A549 (cell line): ENCODE data around the gene NOC4L. TPM values are rescaled to one million over a fixed set of nuclear protein-coding genes. Genes with fewer than 3 reads are reported as not detected.

Source experiments
- ATAC-seq, 2 experiments: fragments of 200-7000 bp in 1 of 2; fragments of >200 bp in 1 of 2; cut with Nextera tagmentation in 1 of 2; cut with Tn5 transposase in 1 of 2; 3 replicates each; pipeline versions ENCODE4 v1.8.0 to v1.9.1; 2018 to 2020; ENCODE audit warnings: mild to moderate bottlenecking in 1 of 2, moderate library complexity in 1 of 2
- CTCF ChIA-PET: fragments of 300-600 bp; sonication (Branson Sonifier 250); formaldehyde crosslinking; extraction: SDS; loops from one replicate; lab custom pipeline; 2021; ENCODE audit warnings: antibody characterized with exemption, inconsistent platforms; lab: Yijun Ruan, JAX
- POLR2A ChIA-PET: fragments of 350-600 bp; formaldehyde crosslinking; extraction: SDS; loops from one replicate; lab custom pipeline; 2021; ENCODE audit warnings: antibody characterized with exemption, inconsistent platforms; lab: Yijun Ruan, JAX
- DNase-seq, 2 experiments: peaks; one replicate each; pipeline versions ENCODE4 v3.0.0 to v3.0.0-alpha.2; 2011 to 2016; ENCODE audit warnings: low read depth in 1 of 2, low spot score in 1 of 2
- FAIRE-seq: peaks from 2 replicates; lab custom pipeline; 2011; peaks lifted over from hg19 to GRCh38; lab: Jason Lieb, UNC
- H3K27ac ChIP-seq, 2 experiments: fragments of >200 bp; sonication (Bioruptor Twin); formaldehyde crosslinking; 3 replicates each; pipeline ENCODE4 v1.5.1; 2016 to 2017
- H3K4me1 ChIP-seq: fragments of >200 bp; sonication (Bioruptor Twin); formaldehyde crosslinking; 3 replicates; pipeline ENCODE4 v1.6.1; 2016
- H3K4me2 ChIP-seq: fragments of >200 bp; sonication (Bioruptor Twin); formaldehyde crosslinking; 3 replicates; pipeline ENCODE4 v1.6.1; 2016
- H3K4me3 ChIP-seq: fragments of >200 bp; sonication (Bioruptor Twin); formaldehyde crosslinking; 3 replicates; pipeline ENCODE4 v1.5.1; 2016
- H3K9me3 ChIP-seq: fragments of >200 bp; sonication (Bioruptor Twin); formaldehyde crosslinking; 3 replicates; pipeline ENCODE4 v1.6.1; 2016
- CBX2 ChIP-seq: fragments of 200-600 bp; sonication (generic); IDR thresholded peaks from 2 replicates; pipeline ENCODE4 v1.6.1; 2016; ENCODE audit warnings: low read depth, mild to moderate bottlenecking, borderline replicate concordance
- CHD2 ChIP-seq: fragments of 150-350 bp; IDR thresholded peaks from 2 replicates; pipeline ENCODE4 v1.6.1; 2014; ENCODE audit warnings: low read length; ENCODE audit not compliant: partially characterized antibody
- CHD4 ChIP-seq: fragments of 200-600 bp; sonication (generic); IDR thresholded peaks from 2 replicates; pipeline ENCODE4 v1.6.1; 2016; ENCODE audit warnings: antibody characterized with exemption, mild to moderate bottlenecking, borderline replicate concordance
- FOSB ChIP-seq: fragments of 250-450 bp; sonication (Bioruptor Pico); IDR thresholded peaks from 2 replicates; pipeline ENCODE4 v1.5.0; 2020; ENCODE audit warnings: mild to moderate bottlenecking, moderate library complexity
- HOXA7 ChIP-seq: fragments of 250-450 bp; sonication (Bioruptor Pico); IDR thresholded peaks from 2 replicates; pipeline ENCODE4 v1.5.0; 2020; ENCODE audit warnings: mild to moderate bottlenecking, moderate library complexity
- HOXB5 ChIP-seq: fragments of 250-450 bp; sonication (Bioruptor Pico); IDR thresholded peaks from 2 replicates; pipeline ENCODE4 v1.5.0; 2020; ENCODE audit warnings: mild to moderate bottlenecking, moderate library complexity
- JUN ChIP-seq, 2 experiments: fragments of >200 bp; sonication (Bioruptor Twin); formaldehyde crosslinking; IDR thresholded peaks; 2 replicates in 1 of 2; 3 replicates in 1 of 2; pipeline ENCODE4 v1.6.1; 2016 to 2017
- MAFK ChIP-seq: fragments of 450-650 bp; IDR thresholded peaks from 2 replicates; pipeline ENCODE4 v1.6.1; 2014; ENCODE audit not compliant: partially characterized antibody
- PHF8 ChIP-seq: fragments of 200-600 bp; sonication (generic); IDR thresholded peaks from 2 replicates; pipeline ENCODE4 v1.6.1; 2016; ENCODE audit warnings: low read depth, mild to moderate bottlenecking, antibody characterized with exemption, moderate library complexity, borderline replicate concordance
- POLR2AphosphoS2 ChIP-seq: conservative IDR thresholded peaks from 2 replicates; pipeline ENCODE4 v1.6.1; 2012; ENCODE audit warnings: low read length, improper control_type of control experiment, inconsistent platforms
- SREBF2 ChIP-seq: fragments of 450-650 bp; IDR thresholded peaks from 2 replicates; pipeline ENCODE4 v1.6.1; 2014; ENCODE audit warnings: mild to moderate bottlenecking, moderate library complexity
- TP53 ChIP-seq: fragments of 250-450 bp; sonication (Bioruptor Pico); IDR thresholded peaks from 2 replicates; pipeline ENCODE4 v1.5.0; 2021; ENCODE audit warnings: mild to moderate bottlenecking, moderate library complexity
- ZFP36 ChIP-seq: fragments of 450-650 bp; IDR thresholded peaks from 2 replicates; pipeline ENCODE4 v1.6.1; 2014; ENCODE audit warnings: borderline replicate concordance; ENCODE audit not compliant: partially characterized antibody
- WGBS: methylation state at CpG from one replicate; pipeline ENCODE4 v1.1.6; 2017; ENCODE audit errors: missing lambda C conversion rate; 5-methylcytosine and 5-hydroxymethylcytosine counted together
- polyA plus RNA-seq, 4 experiments: library from polyadenylated mRNA; depleted of rRNA in 3 of 4; stranded (reverse); fragments of >200 nt; fragmentation: RNase III in 1 of 4; extraction: RNeasy Plus Mini Kit Qiagen cat#74134 plus additional on column Dnase treatment in 1 of 4; gene quantifications; 2 replicates in 3 of 4; 3 replicates in 1 of 4; pipeline ENCODE4 v1.2.3, GENCODE V29; 2011 to 2017
- TF ChIP-seq, protein P1 (sequence below): fragments of 450-650 bp; IDR thresholded peaks from 2 replicates; pipeline ENCODE4 v1.6.1; 2014; ENCODE audit warnings: antibody characterized with exemption
- TF ChIP-seq, protein P2 (sequence below): IDR thresholded peaks from 2 replicates; pipeline ENCODE4 v1.6.1; 2012
- TF ChIP-seq, protein P3 (sequence below): fragments of >200 bp; sonication (Bioruptor Twin); formaldehyde crosslinking; IDR thresholded peaks from 2 replicates; pipeline ENCODE4 v1.6.1; 2016
- TF ChIP-seq, protein P4 (sequence below): fragments of 250-450 bp; sonication (Bioruptor Pico); IDR thresholded peaks from 2 replicates; pipeline ENCODE4 v1.5.0; 2020; ENCODE audit warnings: low read depth, mild to moderate bottlenecking, moderate library complexity
- TF ChIP-seq, protein P5 (sequence below): fragments of 150-350 bp; IDR thresholded peaks from 2 replicates; pipeline ENCODE4 v1.6.1; 2014; ENCODE audit warnings: low read depth, mild to moderate bottlenecking, low read length
- TF ChIP-seq, protein P6 (sequence below): IDR thresholded peaks from 2 replicates; pipeline ENCODE4 v1.6.1; 2012

The NOC4L gene
- polyA plus RNA-seq, 2 of the 4 experiments (the other 2 are of a cell fraction), result 12.1 to 34.1 TPM

DNA sequence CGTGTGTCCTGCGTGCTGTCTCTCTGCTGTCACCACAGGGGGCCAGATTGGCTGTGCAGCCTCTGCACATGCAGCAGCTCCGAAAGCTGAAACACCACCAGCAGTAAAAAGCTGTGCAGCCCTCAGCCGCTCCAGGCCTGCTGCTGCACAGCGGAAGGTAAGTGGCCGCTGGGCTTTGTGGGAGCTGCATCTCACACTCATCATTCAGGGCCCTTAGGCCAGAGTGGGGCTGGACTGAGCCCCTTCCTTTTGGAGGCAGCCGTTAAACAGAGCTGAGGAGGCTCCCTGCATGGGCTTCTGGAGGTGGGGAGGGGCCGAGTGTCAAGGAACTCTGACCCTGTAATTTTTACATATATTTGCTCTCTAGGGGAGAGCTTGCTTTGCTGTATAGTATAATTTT lies 17.2 kb upstream of the NOC4L start:
- TF ChIP-seq, protein P1, sequence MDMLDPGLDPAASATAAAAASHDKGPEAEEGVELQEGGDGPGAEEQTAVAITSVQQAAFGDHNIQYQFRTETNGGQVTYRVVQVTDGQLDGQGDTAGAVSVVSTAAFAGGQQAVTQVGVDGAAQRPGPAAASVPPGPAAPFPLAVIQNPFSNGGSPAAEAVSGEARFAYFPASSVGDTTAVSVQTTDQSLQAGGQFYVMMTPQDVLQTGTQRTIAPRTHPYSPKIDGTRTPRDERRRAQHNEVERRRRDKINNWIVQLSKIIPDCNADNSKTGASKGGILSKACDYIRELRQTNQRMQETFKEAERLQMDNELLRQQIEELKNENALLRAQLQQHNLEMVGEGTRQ, result no peak
- WGBS, result 96% methylated on average over 8 of the region's 8 CpGs
- ChIA-PET POLR2A (no interaction called here), CTCF (interaction anchor here (2.4 kb wide), 1 partner anchor 287 kb away, joined by 11 read pairs; no protein-coding TSS in a partner anchor)
- no peak for DNase-seq
- FAIRE-seq, result no peak
- H3K4me1 ChIP-seq, result no peaks in the 10 kb centered on the region
- H3K27ac ChIP-seq, result no peak overlapping the region
- H3K9me3 ChIP-seq, result peaks cover 4% of the 10 kb centered on the region; the same call in 1 of the 3 replicates
- H3K4me2 ChIP-seq, result no peak overlapping the region
- no peak for ATAC-seq
- no peak overlapping the region for H3K4me3 ChIP-seq

DNA sequence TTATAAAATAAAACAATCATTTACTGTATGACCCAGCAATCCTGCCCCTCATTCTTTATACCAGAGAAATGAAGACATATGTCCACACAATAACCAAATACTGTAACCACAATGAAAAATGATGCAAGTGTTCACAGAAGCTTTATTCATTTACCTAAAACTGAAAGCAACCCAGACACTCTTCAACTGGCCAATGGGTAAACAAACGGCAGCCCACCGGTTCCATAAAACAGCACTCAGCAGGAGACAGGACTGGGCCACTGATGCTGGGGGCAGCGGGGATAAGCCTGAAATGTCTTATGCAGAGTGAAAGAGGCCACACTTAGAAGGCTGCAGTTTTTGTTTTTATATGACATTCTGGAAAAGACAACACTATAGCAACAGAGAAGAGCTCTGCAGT lies 15.2 kb upstream of the NOC4L start:
- no peak overlapping the region for H3K4me3 ChIP-seq
- POLR2A ChIA-PET, result no interaction called here
- H3K4me2 ChIP-seq, result no peak overlapping the region
- WGBS, result 97% methylated on average over 3 of the region's 3 CpGs
- no peak overlapping the region for H3K27ac ChIP-seq
- H3K9me3 ChIP-seq, result peaks cover 4% of the 10 kb centered on the region; the same call in 1 of the 3 replicates
- CTCF ChIA-PET, result interaction anchor here (1.3 kb wide), 1 partner anchor 25 kb away, joined by 6 read pairs; no protein-coding TSS in a partner anchor
- no peaks in the 10 kb centered on the region for H3K4me1 ChIP-seq
- FAIRE-seq (no peak), ATAC-seq (no peak), DNase-seq (no peak)
- TF ChIP-seq, protein P2, sequence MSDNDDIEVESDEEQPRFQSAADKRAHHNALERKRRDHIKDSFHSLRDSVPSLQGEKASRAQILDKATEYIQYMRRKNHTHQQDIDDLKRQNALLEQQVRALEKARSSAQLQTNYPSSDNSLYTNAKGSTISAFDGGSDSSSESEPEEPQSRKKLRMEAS, result no peak
- TF ChIP-seq MAFK (no peak), SREBF2 (no peak), HOXA7 (CRISPR knock-in tag) (no peak), TP53 (CRISPR knock-in tag) (no peak), POLR2AphosphoS2 (no peak), JUN (IDR thresholded peaks at IDR 0.05) (no peak), HOXB5 (CRISPR knock-in tag) (no peak), CHD2 (no peak), FOSB (CRISPR knock-in tag) (no peak)
- TF ChIP-seq, protein P3, sequence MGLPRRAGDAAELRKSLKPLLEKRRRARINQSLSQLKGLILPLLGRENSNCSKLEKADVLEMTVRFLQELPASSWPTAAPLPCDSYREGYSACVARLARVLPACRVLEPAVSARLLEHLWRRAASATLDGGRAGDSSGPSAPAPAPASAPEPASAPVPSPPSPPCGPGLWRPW, result no peak

DNA sequence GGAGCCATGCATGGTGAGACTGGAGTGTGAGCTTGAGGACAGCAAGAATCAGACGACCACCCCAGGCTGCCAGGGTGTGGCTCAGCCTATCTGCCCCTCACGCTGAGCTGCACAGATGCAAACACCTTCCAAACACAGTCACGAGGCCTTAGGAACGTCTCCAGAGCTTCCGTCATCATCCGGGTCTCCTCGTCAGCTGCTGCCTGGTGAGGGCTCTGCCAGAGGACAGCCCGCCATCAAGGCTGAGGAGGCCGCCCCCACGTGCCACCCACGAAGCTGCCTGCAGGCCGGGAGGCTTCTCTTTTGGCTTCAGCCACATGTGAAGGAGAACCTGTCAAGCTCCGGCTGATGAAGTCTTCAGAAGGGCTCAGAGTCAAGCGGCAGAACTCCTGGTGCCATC lies 13.6 kb upstream of the NOC4L start:
- WGBS, result 80% methylated on average over 14 of the region's 14 CpGs
- no peak overlapping the region for H3K27ac ChIP-seq
- H3K4me2 ChIP-seq, result no peak overlapping the region
- ATAC-seq, result no peak
- TF ChIP-seq ZFP36 (no peak), CBX2 (no peak)
- TF ChIP-seq, all 56 proteins: peak for 0
- Histone ChIP-seq H3K9me3 (peaks cover 4% of the 10 kb centered on the region; the same call in 1 of the 3 replicates), H3K4me1 (no peaks in the 10 kb centered on the region), H3K4me3 (no peak overlapping the region)
- no peak for DNase-seq
- ChIA-PET CTCF (interaction anchor here (0.6 to 1.7 kb wide), 4 partner anchors 9 to 41 kb away, joined by 3 to 5 read pairs (median 3); no protein-coding TSS in a partner anchor), POLR2A (no interaction called here)
- FAIRE-seq, result no peak

DNA sequence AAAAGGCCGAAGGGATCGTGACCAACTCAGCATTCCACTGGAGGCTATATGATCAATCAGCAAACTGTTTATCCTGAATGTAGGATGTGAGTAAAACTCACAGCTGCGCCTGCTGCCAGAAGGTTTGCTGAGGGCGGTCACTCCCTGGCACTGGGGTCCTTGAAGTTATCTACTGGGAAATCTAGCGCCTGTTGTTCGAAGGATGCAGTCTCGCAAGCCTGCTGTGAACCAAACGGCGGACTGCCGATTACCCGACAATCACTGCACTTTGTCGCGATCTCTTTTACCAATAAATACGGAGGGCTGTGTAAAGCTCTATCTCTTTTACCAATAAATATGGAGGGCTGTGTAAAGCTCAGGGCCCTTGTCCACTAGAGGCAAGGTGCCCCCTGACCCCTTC lies 13.0 kb upstream of the NOC4L start:
- no peak overlapping the region for H3K4me2 ChIP-seq
- no peak for TF ChIP-seq CHD4
- TF ChIP-seq, protein P4, sequence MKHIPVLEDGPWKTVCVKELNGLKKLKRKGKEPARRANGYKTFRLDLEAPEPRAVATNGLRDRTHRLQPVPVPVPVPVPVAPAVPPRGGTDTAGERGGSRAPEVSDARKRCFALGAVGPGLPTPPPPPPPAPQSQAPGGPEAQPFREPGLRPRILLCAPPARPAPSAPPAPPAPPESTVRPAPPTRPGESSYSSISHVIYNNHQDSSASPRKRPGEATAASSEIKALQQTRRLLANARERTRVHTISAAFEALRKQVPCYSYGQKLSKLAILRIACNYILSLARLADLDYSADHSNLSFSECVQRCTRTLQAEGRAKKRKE (CRISPR knock-in tag), result no peak
- TF ChIP-seq ZFP36, result no peak
- TF ChIP-seq, protein P5, sequence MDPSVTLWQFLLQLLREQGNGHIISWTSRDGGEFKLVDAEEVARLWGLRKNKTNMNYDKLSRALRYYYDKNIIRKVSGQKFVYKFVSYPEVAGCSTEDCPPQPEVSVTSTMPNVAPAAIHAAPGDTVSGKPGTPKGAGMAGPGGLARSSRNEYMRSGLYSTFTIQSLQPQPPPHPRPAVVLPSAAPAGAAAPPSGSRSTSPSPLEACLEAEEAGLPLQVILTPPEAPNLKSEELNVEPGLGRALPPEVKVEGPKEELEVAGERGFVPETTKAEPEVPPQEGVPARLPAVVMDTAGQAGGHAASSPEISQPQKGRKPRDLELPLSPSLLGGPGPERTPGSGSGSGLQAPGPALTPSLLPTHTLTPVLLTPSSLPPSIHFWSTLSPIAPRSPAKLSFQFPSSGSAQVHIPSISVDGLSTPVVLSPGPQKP, result no peak
- TF ChIP-seq PHF8, result no peak
- TF ChIP-seq, protein P6, sequence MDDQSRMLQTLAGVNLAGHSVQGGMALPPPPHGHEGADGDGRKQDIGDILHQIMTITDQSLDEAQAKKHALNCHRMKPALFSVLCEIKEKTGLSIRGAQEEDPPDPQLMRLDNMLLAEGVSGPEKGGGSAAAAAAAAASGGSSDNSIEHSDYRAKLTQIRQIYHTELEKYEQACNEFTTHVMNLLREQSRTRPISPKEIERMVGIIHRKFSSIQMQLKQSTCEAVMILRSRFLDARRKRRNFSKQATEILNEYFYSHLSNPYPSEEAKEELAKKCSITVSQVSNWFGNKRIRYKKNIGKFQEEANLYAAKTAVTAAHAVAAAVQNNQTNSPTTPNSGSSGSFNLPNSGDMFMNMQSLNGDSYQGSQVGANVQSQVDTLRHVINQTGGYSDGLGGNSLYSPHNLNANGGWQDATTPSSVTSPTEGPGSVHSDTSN, result no peak
- TF ChIP-seq HOXA7 (CRISPR knock-in tag), result no peak
- TF ChIP-seq, all 56 proteins: peak for 0
- Histone ChIP-seq H3K9me3 (peaks cover 4% of the 10 kb centered on the region; the same call in 1 of the 3 replicates), H3K27ac (no peak overlapping the region), H3K4me3 (no peak overlapping the region), H3K4me1 (no peaks in the 10 kb centered on the region)
- POLR2A ChIA-PET, result no interaction called here
- CTCF ChIA-PET, result interaction anchor here (1.7 kb wide), 1 partner anchor 9 kb away, joined by 5 read pairs; no protein-coding TSS in a partner anchor
- 97% methylated on average over 14 of the region's 14 CpGs for WGBS
- FAIRE-seq, result no peak
- no peak for DNase-seq
- ATAC-seq, result no peak
